ENCODE results near the gene ESF1. TPM values are rescaled to one million over a fixed set of nuclear protein-coding genes. Genes with fewer than 3 reads are reported as not detected.

The ESF1 gene
- total and polyA plus RNA-seq, 9 donors: 9.3 to 17.5 (median 14.4) TPM

GRCh38 chr20:13703265-13703664, 81.5 kb downstream of the ESF1 start:
- no peak for DNase-seq
- no peaks in the 10 kb centered on the region for H3K9me3 ChIP-seq
- no peaks in the 10 kb centered on the region for H3K36me3 ChIP-seq
- no peaks in the 10 kb centered on the region for H3K27me3 ChIP-seq
- no peaks in the 10 kb centered on the region for H3K4me1 ChIP-seq (ENCODE audit: insufficient read depth)
- intact Hi-C loops (cut with DNase I): no loop called here
- no peak overlapping the region for H3K4me3 ChIP-seq
- TF ChIP-seq EP300 (IDR thresholded peaks at IDR 0.05) (no peak), CTCF (IDR thresholded peaks at IDR 0.05) (no peak), POLR2A (IDR thresholded peaks at IDR 0.05) (no peak)
- H3K27ac ChIP-seq: no peak overlapping the region
- WGBS, 3 donors: 79 to 80% (median 79%) methylated on average over 9 of the region's 9 CpGs

GRCh38 chr20:13701486-13701885, 83.2 kb downstream of the ESF1 start:
- Histone ChIP-seq H3K27ac (no peak overlapping the region), H3K4me3 (no peak overlapping the region), H3K36me3 (no peaks in the 10 kb centered on the region), H3K27me3 (no peaks in the 10 kb centered on the region), H3K4me1 (ENCODE audit: insufficient read depth) (no peaks in the 10 kb centered on the region), H3K9me3 (no peaks in the 10 kb centered on the region)
- TF ChIP-seq CTCF (IDR thresholded peaks at IDR 0.05): no peak
- no peak for TF ChIP-seq POLR2A (IDR thresholded peaks at IDR 0.05)
- TF ChIP-seq EP300 (IDR thresholded peaks at IDR 0.05): no peak
- intact Hi-C loops (cut with DNase I): no loop called here
- DNase-seq: no peak

GRCh38 chr20:13700761-13701160, 84.0 kb downstream of the ESF1 start:
- intact Hi-C loops (cut with DNase I): no loop called here

GRCh38 chr20:13694420-13695150, 90.1 kb downstream of the ESF1 start:
- DNase-seq: no peak
- no peaks in the 10 kb centered on the region for H3K9me3 ChIP-seq
- no peak for TF ChIP-seq EP300 (IDR thresholded peaks at IDR 0.05)
- TF ChIP-seq CTCF (IDR thresholded peaks at IDR 0.05): no peak
- TF ChIP-seq POLR2A (IDR thresholded peaks at IDR 0.05): no peak
- 87 to 92% (median 88%) methylated on average over 8 of the region's 8 CpGs for WGBS, 3 donors
- H3K4me1 ChIP-seq (ENCODE audit: insufficient read depth): peaks cover 2% of the 10 kb centered on the region
- H3K27me3 ChIP-seq: no peaks in the 10 kb centered on the region
- no peaks in the 10 kb centered on the region for H3K36me3 ChIP-seq
- intact Hi-C loops (cut with DNase I): no loop called here
- H3K4me3 ChIP-seq: no peak overlapping the region
- H3K27ac ChIP-seq: no peak overlapping the region

More at GRCh38 chr20:13700761-13701160, 84.0 kb downstream of the ESF1 start:
- Histone ChIP-seq H3K27ac (no peak overlapping the region), H3K4me1 (ENCODE audit: insufficient read depth) (no peaks in the 10 kb centered on the region), H3K4me3 (no peak overlapping the region), H3K36me3 (no peaks in the 10 kb centered on the region), H3K27me3 (no peaks in the 10 kb centered on the region), H3K9me3 (no peaks in the 10 kb centered on the region)
- DNase-seq: no peak
- TF ChIP-seq POLR2A (IDR thresholded peaks at IDR 0.05) (no peak), CTCF (IDR thresholded peaks at IDR 0.05) (no peak), EP300 (IDR thresholded peaks at IDR 0.05) (no peak)
